ENCODE results near the gene RAPGEF3.

Gene RAPGEF3

GRCh38 chr12:47746523-47746922, 12.2 kb downstream of the RAPGEF3 start:
- Histone ChIP-seq H3K9ac (ENCODE audit: low read depth, low read length) (no peak overlapping the region), H3K27ac (ENCODE audit: low read length) (no peak overlapping the region), H3K4me2 (ENCODE audit: insufficient read depth, low read length) (no peak overlapping the region), H3K27me3 (ENCODE audit: insufficient read depth, low read length, poor library complexity) (peaks cover 7% of the 10 kb centered on the region), H4K20me1 (ENCODE audit: insufficient read depth, low read length) (peaks cover 3% of the 10 kb centered on the region), H3K9me3 (ENCODE audit: insufficient read depth, low read length, severe bottlenecking) (no peaks in the 10 kb centered on the region), H3K4me1 (ENCODE audit: insufficient read depth, low read length) (peaks cover 11% of the 10 kb centered on the region), H3K4me3 (ENCODE audit: low read depth in 1 of 2, low read length in 2 of 2) (no peak overlapping the region), H3K79me2 (ENCODE audit: insufficient read depth, low read length) (no peaks in the 10 kb centered on the region), H3K36me3 (ENCODE audit: insufficient read depth, low read length) (no peaks in the 10 kb centered on the region), H2AFZ (ENCODE audit: low read depth, low read length) (no peak overlapping the region)
- TF ChIP-seq CTCF (IDR thresholded peaks at IDR 0.05; ENCODE audit: borderline replicate concordance, extremely low read depth, low read length, poor library complexity, severe bottlenecking) (no peak), EZH2 (IDR thresholded peaks at IDR 0.05; ENCODE audit: borderline replicate concordance, low read depth, low read length, severe bottlenecking) (no peak)
- DNase-seq (no peak), ATAC-seq (ENCODE audit: insufficient read depth, low read depth) (no peak)

GRCh38 chr12:47746073-47746472, 12.6 kb downstream of the RAPGEF3 start:
- Histone ChIP-seq H3K36me3 (ENCODE audit: insufficient read depth, low read length) (no peaks in the 10 kb centered on the region), H3K27ac (ENCODE audit: low read length) (no peak overlapping the region), H3K9ac (ENCODE audit: low read depth, low read length) (no peak overlapping the region), H4K20me1 (ENCODE audit: insufficient read depth, low read length) (peaks cover 3% of the 10 kb centered on the region), H2AFZ (ENCODE audit: low read depth, low read length) (no peak overlapping the region), H3K4me1 (ENCODE audit: insufficient read depth, low read length) (peaks cover 15% of the 10 kb centered on the region), H3K9me3 (ENCODE audit: insufficient read depth, low read length, severe bottlenecking) (no peaks in the 10 kb centered on the region), H3K4me2 (ENCODE audit: insufficient read depth, low read length) (no peak overlapping the region), H3K27me3 (ENCODE audit: insufficient read depth, low read length, poor library complexity) (peaks cover 7% of the 10 kb centered on the region), H3K4me3 (ENCODE audit: low read depth in 1 of 2, low read length in 2 of 2) (no peak overlapping the region), H3K79me2 (ENCODE audit: insufficient read depth, low read length) (no peaks in the 10 kb centered on the region)
- ATAC-seq (ENCODE audit: insufficient read depth, low read depth) (no peak), DNase-seq (no peak)
- no peak for TF ChIP-seq EZH2 (IDR thresholded peaks at IDR 0.05; ENCODE audit: borderline replicate concordance, low read depth, low read length, severe bottlenecking)
- TF ChIP-seq CTCF (IDR thresholded peaks at IDR 0.05; ENCODE audit: borderline replicate concordance, extremely low read depth, low read length, poor library complexity, severe bottlenecking), result no peak

- no peak overlapping the region for H3K9ac ChIP-seq (ENCODE audit: low read depth, low read length)
- no peaks in the 10 kb centered on the region for H3K9me3 ChIP-seq (ENCODE audit: insufficient read depth, low read length, severe bottlenecking)
- ATAC-seq (ENCODE audit: insufficient read depth, low read depth), result no peak
- H3K27ac ChIP-seq (ENCODE audit: low read length), result no peak overlapping the region
- H3K4me3 ChIP-seq (ENCODE audit: low read depth in 1 of 2, low read length in 2 of 2), result no peak overlapping the region
- no peaks in the 10 kb centered on the region for H3K36me3 ChIP-seq (ENCODE audit: insufficient read depth, low read length)
- TF ChIP-seq CTCF (IDR thresholded peaks at IDR 0.05; ENCODE audit: borderline replicate concordance, extremely low read depth, low read length, poor library complexity, severe bottlenecking) (no peak), EZH2 (IDR thresholded peaks at IDR 0.05; ENCODE audit: borderline replicate concordance, low read depth, low read length, severe bottlenecking) (no peak)
- peaks cover 3% of the 10 kb centered on the region for H4K20me1 ChIP-seq (ENCODE audit: insufficient read depth, low read length)
- peaks cover 7% of the 10 kb centered on the region for H3K27me3 ChIP-seq (ENCODE audit: insufficient read depth, low read length, poor library complexity)
- H2AFZ ChIP-seq (ENCODE audit: low read depth, low read length), result no peak overlapping the region
- no peak overlapping the region for H3K4me2 ChIP-seq (ENCODE audit: insufficient read depth, low read length)
- H3K79me2 ChIP-seq (ENCODE audit: insufficient read depth, low read length), result no peaks in the 10 kb centered on the region
- peaks cover 19% of the 10 kb centered on the region for H3K4me1 ChIP-seq (ENCODE audit: insufficient read depth, low read length)
- DNase-seq, result no peak
Measured at GRCh38 chr12:47745485-47746041, 13.1 kb downstream of the RAPGEF3 start.
